Immature natural killer cell (primary cell): ENCODE results near the gene DIP2C. TPM values are rescaled to one million over a fixed set of nuclear protein-coding genes. Genes with fewer than 3 reads are reported as not detected.

Experiments used
- DNase-seq, 3 donors: peaks; one replicate each; pipeline ENCODE4 v3.0.0; 2022; ENCODE audit warnings: mixed read lengths in 1 of 3
- H3K27ac Mint-ChIP-seq, 6 donors: one replicate each; pipeline ENCODE4 v1.8.0; 2020; ENCODE audit warnings: mixed read lengths in 6 of 6, mild to moderate bottlenecking in 5 of 6, inconsistent platforms in 4 of 6, moderate library complexity in 3 of 6
- H3K27me3 Mint-ChIP-seq, 3 donors: one replicate each; pipeline ENCODE4 v1.8.0; 2020 to 2021; ENCODE audit warnings: low read depth in 3 of 3, mild to moderate bottlenecking in 3 of 3, mixed read lengths in 3 of 3, moderate library complexity in 3 of 3, inconsistent platforms in 1 of 3
- H3K36me3 Mint-ChIP-seq, 3 donors: one replicate each; pipeline ENCODE4 v1.8.0; 2020; ENCODE audit warnings: mixed read lengths in 3 of 3, inconsistent platforms in 2 of 3, mild to moderate bottlenecking in 2 of 3
- H3K4me1 Mint-ChIP-seq, 2 donors: one replicate each; pipeline ENCODE4 v1.8.0; 2020; ENCODE audit warnings: inconsistent platforms in 2 of 2, mild to moderate bottlenecking in 2 of 2, mixed read lengths in 2 of 2, moderate library complexity in 1 of 2
- H3K4me3 Mint-ChIP-seq, 5 donors: one replicate each; pipeline ENCODE4 v1.8.0; 2020; ENCODE audit warnings: mild to moderate bottlenecking in 5 of 5, mixed read lengths in 5 of 5, inconsistent platforms in 3 of 5, moderate library complexity in 3 of 5
- H3K9me3 Mint-ChIP-seq, 6 donors: one replicate each; pipeline ENCODE4 v1.8.0; 2020; ENCODE audit warnings: mild to moderate bottlenecking in 6 of 6, mixed read lengths in 6 of 6, inconsistent platforms in 4 of 6, moderate library complexity in 3 of 6
- polyA plus RNA-seq, 3 donors: library from polyadenylated mRNA; unstranded; fragments of 300-500 nt; fragmentation: Illumina TruSeq; gene quantifications; one replicate each; pipeline ENCODE4 v1.2.3, GENCODE V29; 2021

DIP2C gene
- polyA plus RNA-seq, 3 donors from 2014 or later, result 0.06 to 0.41 TPM; not detected in 1

DNA sequence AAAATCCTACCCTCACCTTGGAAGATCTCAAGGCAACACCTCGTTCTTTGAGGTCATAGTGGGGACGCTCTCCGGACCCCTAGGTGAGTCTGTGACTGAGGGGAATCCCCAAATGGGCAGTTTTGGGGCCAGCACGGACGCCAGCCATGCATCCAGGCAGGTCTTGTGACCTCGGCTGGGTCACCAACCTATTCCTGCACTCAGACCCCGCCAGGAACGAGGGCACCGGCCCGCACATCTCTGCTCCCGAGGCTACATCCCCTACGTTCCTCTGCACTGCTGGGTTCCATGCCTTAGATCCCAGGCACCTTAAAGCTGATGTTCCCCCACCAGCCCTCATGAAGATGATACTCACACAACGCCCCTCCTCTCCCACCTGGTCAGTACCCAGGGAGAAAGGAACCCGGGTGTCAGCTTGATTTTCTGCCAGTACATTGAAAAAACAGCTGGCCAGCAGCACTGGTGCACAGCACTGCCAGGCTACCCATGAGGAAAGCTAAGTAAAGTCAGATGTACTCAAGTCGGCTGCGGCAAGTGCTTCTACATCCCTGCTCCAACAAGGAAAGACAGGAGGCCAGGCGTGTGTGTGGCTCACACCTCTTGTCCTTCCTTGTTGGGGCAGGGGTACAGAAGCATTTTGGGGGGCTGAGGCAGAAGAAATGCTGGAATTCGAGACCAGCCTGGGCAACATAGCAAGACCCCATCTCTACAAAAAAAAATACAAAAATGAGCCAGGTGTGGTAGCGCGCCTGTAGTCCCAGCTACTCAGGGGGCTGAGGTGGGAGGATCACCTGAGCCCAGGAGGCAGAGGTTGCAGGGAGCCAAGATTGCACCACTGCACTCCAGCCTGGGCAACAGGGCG, 48.1 kb downstream of the DIP2C start:
- no peak for DNase-seq
- Mint-ChIP-seq H3K27ac (no peak overlapping the region), H3K36me3 (no peaks in the 10 kb centered on the region), H3K9me3 (peaks cover 0 to 4% (median 0%) of the 10 kb centered on the region in 6 donors), H3K4me1 (no peaks in the 10 kb centered on the region), H3K27me3 (peaks cover 3 to 11% (median 10%) of the 10 kb centered on the region in 3 donors), H3K4me3 (no peak overlapping the region)

- Mint-ChIP-seq H3K4me1 (no peaks in the 10 kb centered on the region), H3K27me3 (peaks cover 3 to 12% (median 11%) of the 10 kb centered on the region in 3 donors), H3K9me3 (peaks cover 0 to 4% (median 0%) of the 10 kb centered on the region in 6 donors), H3K36me3 (no peaks in the 10 kb centered on the region), H3K27ac (no peak overlapping the region), H3K4me3 (no peak overlapping the region)
- DNase-seq, result no peak
These were observed 48.8 kb downstream of the DIP2C start for GRCh38 chr10:640673-641045.

- no peak overlapping the region for H3K4me3 Mint-ChIP-seq
- no peaks in the 10 kb centered on the region for H3K4me1 Mint-ChIP-seq
- peaks cover 0 to 4% (median 0%) of the 10 kb centered on the region in 6 donors for H3K9me3 Mint-ChIP-seq
- H3K27me3 Mint-ChIP-seq, result peaks cover 3 to 13% (median 11%) of the 10 kb centered on the region in 3 donors
- H3K27ac Mint-ChIP-seq, result no peak overlapping the region
- H3K36me3 Mint-ChIP-seq, result no peaks in the 10 kb centered on the region
- no peak for DNase-seq
These were observed 49.5 kb downstream of the DIP2C start for GRCh38 chr10:639751-640672.

- H3K9me3 Mint-ChIP-seq, result no peaks in the 10 kb centered on the region
- no peaks in the 10 kb centered on the region for H3K36me3 Mint-ChIP-seq
- H3K27ac Mint-ChIP-seq, result no peak overlapping the region
- H3K4me3 Mint-ChIP-seq, result no peak overlapping the region
- peaks cover 9 to 14% (median 11%) of the 10 kb centered on the region in 3 donors for H3K27me3 Mint-ChIP-seq
- DNase-seq, result no peak
- H3K4me1 Mint-ChIP-seq, result no peaks in the 10 kb centered on the region
These were observed 50.3 kb downstream of the DIP2C start for GRCh38 chr10:639001-639750.

GRCh38 chr10:637771-638195, 51.7 kb downstream of the DIP2C start:
- Mint-ChIP-seq H3K27me3 (peaks cover 9 to 13% (median 11%) of the 10 kb centered on the region in 3 donors), H3K9me3 (no peaks in the 10 kb centered on the region), H3K27ac (no peak overlapping the region), H3K36me3 (no peaks in the 10 kb centered on the region), H3K4me1 (no peaks in the 10 kb centered on the region), H3K4me3 (no peak overlapping the region)
- no peak for DNase-seq

DNA sequence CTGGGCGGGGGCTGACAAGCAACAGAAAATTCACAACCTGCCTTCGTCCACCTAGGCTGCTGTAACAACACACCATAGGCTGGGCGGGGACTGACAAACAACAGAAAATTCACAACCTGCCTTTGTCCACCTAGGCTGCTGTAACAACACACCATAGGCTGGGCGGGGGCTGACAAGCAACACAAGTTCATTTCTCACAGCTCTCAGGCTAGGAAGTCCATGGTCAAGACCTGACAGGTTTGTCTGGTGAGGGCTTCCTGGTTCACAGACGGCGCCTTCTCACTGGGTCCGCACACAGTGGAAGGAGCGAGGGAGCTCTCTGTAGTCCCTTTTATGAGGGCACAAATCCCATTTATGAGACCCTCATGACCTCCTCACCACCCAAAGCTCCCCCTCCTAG, 52.2 kb downstream of the DIP2C start:
- Mint-ChIP-seq H3K4me1 (no peaks in the 10 kb centered on the region), H3K4me3 (no peak overlapping the region), H3K9me3 (no peaks in the 10 kb centered on the region), H3K27me3 (peaks cover 9 to 13% (median 11%) of the 10 kb centered on the region in 3 donors), H3K27ac (no peak overlapping the region), H3K36me3 (no peaks in the 10 kb centered on the region)
- no peak for DNase-seq

- H3K27ac Mint-ChIP-seq, result peak overlapping the region in 1 of 6 donors; percentile 37
- no peak for DNase-seq
- H3K4me3 Mint-ChIP-seq, result no peak overlapping the region
- H3K4me1 Mint-ChIP-seq, result no peaks in the 10 kb centered on the region
- no peaks in the 10 kb centered on the region for H3K9me3 Mint-ChIP-seq
- H3K27me3 Mint-ChIP-seq, result peaks cover 9 to 13% (median 11%) of the 10 kb centered on the region in 3 donors
- no peaks in the 10 kb centered on the region for H3K36me3 Mint-ChIP-seq
These were observed 52.7 kb downstream of the DIP2C start for GRCh38 chr10:636769-637168.

- no peak for DNase-seq
- peak overlapping the region in 1 of 6 donors; percentile 37 for H3K27ac Mint-ChIP-seq
- H3K27me3 Mint-ChIP-seq, result peaks cover 9 to 13% (median 11%) of the 10 kb centered on the region in 3 donors
- H3K4me3 Mint-ChIP-seq, result no peak overlapping the region
- H3K36me3 Mint-ChIP-seq, result no peaks in the 10 kb centered on the region
- no peaks in the 10 kb centered on the region for H3K9me3 Mint-ChIP-seq
- no peaks in the 10 kb centered on the region for H3K4me1 Mint-ChIP-seq
These were observed 53.3 kb downstream of the DIP2C start for GRCh38 chr10:636016-636730.

GRCh38 chr10:635088-635861, 54.2 kb downstream of the DIP2C start:
- no peak overlapping the region for H3K27ac Mint-ChIP-seq
- no peak overlapping the region for H3K4me3 Mint-ChIP-seq
- H3K9me3 Mint-ChIP-seq, result no peaks in the 10 kb centered on the region
- no peaks in the 10 kb centered on the region for H3K36me3 Mint-ChIP-seq
- no peak for DNase-seq
- H3K4me1 Mint-ChIP-seq, result peaks cover 0 to under 1% of the 10 kb centered on the region in 2 donors
- H3K27me3 Mint-ChIP-seq, result peaks cover 9 to 12% (median 11%) of the 10 kb centered on the region in 3 donors

- no peaks in the 10 kb centered on the region for H3K36me3 Mint-ChIP-seq
- peaks cover 7 to 13% (median 9%) of the 10 kb centered on the region in 3 donors for H3K27me3 Mint-ChIP-seq
- no peaks in the 10 kb centered on the region for H3K9me3 Mint-ChIP-seq
- H3K4me3 Mint-ChIP-seq, result no peak overlapping the region
- no peak for DNase-seq
- H3K27ac Mint-ChIP-seq, result no peak overlapping the region
- H3K4me1 Mint-ChIP-seq, result peaks cover 5 to 10% of the 10 kb centered on the region in 2 donors
These were observed 55.2 kb downstream of the DIP2C start for GRCh38 chr10:634256-634655.

GRCh38 chr10:633279-634245, 55.9 kb downstream of the DIP2C start:
- Mint-ChIP-seq H3K4me3 (no peak overlapping the region), H3K36me3 (no peaks in the 10 kb centered on the region), H3K9me3 (no peaks in the 10 kb centered on the region), H3K27ac (no peak overlapping the region), H3K4me1 (peaks cover 7 to 17% of the 10 kb centered on the region in 2 donors), H3K27me3 (peaks cover 7 to 13% (median 9%) of the 10 kb centered on the region in 3 donors)
- no peak for DNase-seq
